ENCODE results near the gene C6orf62.
"Not testable (repeated sequence)": the region's sequence is repeated elsewhere in the genome, so short reads cannot be mapped to it uniquely, and the experiment has no call there.

C6orf62 gene

DNA sequence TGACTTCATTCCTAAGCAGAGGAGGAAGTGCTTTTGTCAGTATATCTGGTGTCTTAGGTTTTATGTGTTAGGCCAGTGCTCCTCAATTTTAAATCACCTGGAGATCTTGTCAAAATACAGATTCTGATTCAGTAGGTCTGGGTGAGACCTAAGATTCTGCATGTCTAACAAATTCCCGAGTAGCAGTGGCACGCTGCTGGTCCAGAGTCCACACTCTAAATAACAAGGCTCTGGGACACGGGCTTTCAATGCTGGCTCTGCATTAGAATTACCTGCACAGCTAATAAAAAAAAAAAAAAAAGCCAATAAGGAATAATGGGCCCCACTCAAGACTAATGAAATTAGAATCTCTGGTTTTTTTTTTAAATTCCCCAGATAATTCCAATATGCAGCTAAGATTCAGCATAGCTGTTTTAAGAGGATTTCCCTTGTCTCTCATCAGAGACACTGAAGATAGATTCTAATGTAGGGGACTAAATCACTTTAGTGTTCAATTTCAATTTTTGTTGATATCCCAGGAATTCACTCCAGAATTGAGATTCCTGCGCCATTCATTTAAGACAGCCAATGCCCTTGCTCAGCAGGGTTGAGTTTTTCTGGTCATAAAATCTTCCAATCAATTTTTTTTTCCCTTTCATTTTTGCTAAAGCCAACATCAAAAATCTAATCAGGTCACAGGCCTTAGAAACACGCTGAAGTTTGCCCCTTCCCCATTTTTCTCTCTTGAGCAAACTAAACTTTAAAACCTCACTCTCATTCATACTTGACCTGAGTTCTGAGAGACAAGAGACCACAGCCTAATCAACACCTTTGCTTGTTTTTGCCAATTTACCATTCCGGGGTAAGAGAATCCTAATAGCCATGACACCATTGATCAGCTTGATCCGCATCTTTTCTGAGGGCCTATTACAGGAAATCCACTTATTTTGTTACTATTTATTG, 54.6 kb downstream of the C6orf62 start:
- H3K27me3 Mint-ChIP-seq, result peaks cover 3% of the 10 kb centered on the region
- peaks cover 52% of the 10 kb centered on the region for H3K4me1 Mint-ChIP-seq
- CTCF ChIA-PET, result interaction anchor here (1.6 kb wide), 1 partner anchor 16 kb away, joined by 4 read pairs; no protein-coding TSS in a partner anchor
- H3K27ac Mint-ChIP-seq, result peak overlapping the region; percentile 90
- peaks cover 55% of the 10 kb centered on the region for H3K36me3 Mint-ChIP-seq
- H3K4me3 Mint-ChIP-seq, result peak overlapping the region; percentile 88
- DNase-seq, result no peak
- peaks cover 5% of the 10 kb centered on the region for H3K9me3 Mint-ChIP-seq

GRCh38 chr6:24663189-24663588, 55.8 kb downstream of the C6orf62 start:
- H3K9me3 Mint-ChIP-seq, result no peaks in the 10 kb centered on the region
- H3K27me3 Mint-ChIP-seq, result peaks cover 3% of the 10 kb centered on the region
- CTCF ChIA-PET, result interaction anchor here (1.0 kb wide), 1 partner anchor 13 kb away, joined by 5 read pairs; no protein-coding TSS in a partner anchor
- peaks cover 48% of the 10 kb centered on the region for H3K4me1 Mint-ChIP-seq
- peaks cover 53% of the 10 kb centered on the region for H3K36me3 Mint-ChIP-seq
- DNase-seq, result no peak
- H3K4me3 Mint-ChIP-seq, result no peak overlapping the region
- H3K27ac Mint-ChIP-seq, result no peak overlapping the region

GRCh38 chr6:24662236-24662635, 56.7 kb downstream of the C6orf62 start:
- no peak overlapping the region for H3K4me3 Mint-ChIP-seq
- H3K27ac Mint-ChIP-seq, result no peak overlapping the region
- CTCF ChIA-PET, result no interaction called here
- H3K36me3 Mint-ChIP-seq, result peaks cover 59% of the 10 kb centered on the region
- H3K9me3 Mint-ChIP-seq, result no peaks in the 10 kb centered on the region
- peaks cover 3% of the 10 kb centered on the region for H3K27me3 Mint-ChIP-seq
- peaks cover 39% of the 10 kb centered on the region for H3K4me1 Mint-ChIP-seq
- DNase-seq, result no peak

- H3K27ac Mint-ChIP-seq, H3K9me3 Mint-ChIP-seq: not testable (repeated sequence)
These were observed 57.2 kb downstream of the C6orf62 start for GRCh38 chr6:24661759-24662158.

DNA sequence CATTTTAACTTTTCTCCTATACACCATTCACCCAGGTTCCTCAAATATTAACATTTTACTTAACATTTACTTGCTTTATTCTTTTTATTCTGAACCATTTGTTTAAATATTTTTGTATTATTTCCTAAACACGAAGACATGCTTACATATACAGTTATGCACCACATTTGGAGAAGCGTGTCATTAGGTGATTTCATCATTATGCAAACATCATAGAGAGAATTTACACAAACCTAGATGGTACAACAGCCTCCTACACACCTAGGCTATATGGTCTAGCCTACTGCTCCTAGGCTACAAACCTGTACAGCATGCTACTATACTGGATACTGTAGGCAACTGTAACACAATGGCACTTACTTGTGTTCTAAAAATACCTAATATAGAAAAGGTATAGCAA, 58.8 kb downstream of the C6orf62 start:
- H3K27me3 Mint-ChIP-seq, result no peaks in the 10 kb centered on the region
- peaks cover 62% of the 10 kb centered on the region for H3K36me3 Mint-ChIP-seq
- DNase-seq, result no peak
- H3K4me1 Mint-ChIP-seq, result peaks cover 41% of the 10 kb centered on the region
- no peaks in the 10 kb centered on the region for H3K9me3 Mint-ChIP-seq
- CTCF ChIA-PET, result no interaction called here
- no peak overlapping the region for H3K27ac Mint-ChIP-seq
- no peak overlapping the region for H3K4me3 Mint-ChIP-seq

More at GRCh38 chr6:24661759-24662158, 57.2 kb downstream of the C6orf62 start:
- DNase-seq, H3K4me3 Mint-ChIP-seq, H3K27me3 Mint-ChIP-seq, CTCF ChIA-PET: not testable (repeated sequence)
- Mint-ChIP-seq H3K36me3 (peaks cover 61% of the 10 kb centered on the region), H3K4me1 (peaks cover 38% of the 10 kb centered on the region)

- Mint-ChIP-seq H3K4me1 (peaks cover 36% of the 10 kb centered on the region), H3K36me3 (peaks cover 56% of the 10 kb centered on the region), H3K27ac (no peak overlapping the region), H3K9me3 (no peaks in the 10 kb centered on the region), H3K27me3 (no peaks in the 10 kb centered on the region), H3K4me3 (no peak overlapping the region)
- DNase-seq, result no peak
- CTCF ChIA-PET, result no interaction called here
These were observed 59.4 kb downstream of the C6orf62 start for GRCh38 chr6:24659561-24659960.

GRCh38 chr6:24658573-24659560, 60.1 kb downstream of the C6orf62 start:
- Mint-ChIP-seq H3K27ac (no peak overlapping the region), H3K4me3 (no peak overlapping the region), H3K27me3 (no peaks in the 10 kb centered on the region), H3K36me3 (peaks cover 52% of the 10 kb centered on the region), H3K4me1 (peaks cover 31% of the 10 kb centered on the region), H3K9me3 (no peaks in the 10 kb centered on the region)
- DNase-seq, result no peak
- CTCF ChIA-PET, result no interaction called here

DNA sequence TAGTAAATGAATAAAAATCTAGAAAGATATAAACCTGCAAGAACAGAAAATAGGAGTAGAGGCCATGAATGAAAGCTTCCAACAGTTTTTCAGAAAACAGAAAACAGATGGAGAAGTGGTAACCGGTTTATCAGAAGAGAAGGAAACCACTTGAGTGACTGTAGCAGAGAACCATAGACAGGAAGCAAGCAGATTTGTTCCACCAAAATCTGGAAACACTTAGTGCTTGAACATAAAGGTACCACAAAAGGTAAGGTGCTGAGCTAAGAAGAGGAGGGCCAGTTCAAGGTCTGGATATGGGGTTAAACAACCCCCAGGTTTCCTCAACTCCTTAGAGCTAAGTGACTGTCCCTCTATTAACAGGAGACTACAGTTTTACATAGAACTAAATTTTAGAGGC, 63.7 kb downstream of the C6orf62 start:
- Mint-ChIP-seq H3K36me3 (peaks cover 48% of the 10 kb centered on the region), H3K27ac (no peak overlapping the region)

More for the DNA sequence above, 63.7 kb downstream of the C6orf62 start:
- peaks cover 22% of the 10 kb centered on the region for H3K4me1 Mint-ChIP-seq
- CTCF ChIA-PET, result interaction anchor here (1.1 kb wide), 1 partner anchor 76 kb away, joined by 3 read pairs; no protein-coding TSS in a partner anchor
- H3K27me3 Mint-ChIP-seq, result no peaks in the 10 kb centered on the region
- H3K4me3 Mint-ChIP-seq, result no peak overlapping the region
- no peak for DNase-seq
- H3K9me3 Mint-ChIP-seq, result no peaks in the 10 kb centered on the region

Data from activated naive CD4-positive, alpha-beta T cell treated with anti-CD3 and anti-CD28 coated beads, Interleukin-2, amount 10 ng/mL, durations not matched to agents 7 days and 5 days (primary cell).